HepG2 (cell line): ENCODE measurements around the gene ABCA2. TPM values are rescaled to one million over a fixed set of nuclear protein-coding genes. Genes with fewer than 3 reads are reported as not detected.

Experiments used
- BORCS8-MEF2B ChIP-seq: sonication (generic); formaldehyde crosslinking; IDR thresholded peaks from 2 replicates; pipeline ENCODE4 v1.8.0; 2022; ENCODE audit warnings: mild to moderate bottlenecking, missing genetic modification reagents
- DNMT1 ChIP-seq: sonication (generic); formaldehyde crosslinking; IDR thresholded peaks from 2 replicates; pipeline ENCODE4 v1.5.1; 2020; ENCODE audit warnings: mild to moderate bottlenecking, missing genetic modification reagents
- DRAP1 ChIP-seq: IDR thresholded peaks from 2 replicates; pipeline ENCODE4 v1.6.1; 2016; ENCODE audit warnings: missing genetic modification reagents, missing compliant biosample characterization
- EEA1 ChIP-seq: sonication (generic); formaldehyde crosslinking; IDR thresholded peaks from 2 replicates; pipeline ENCODE4 v1.5.1; 2020; ENCODE audit warnings: mild to moderate bottlenecking, missing genetic modification reagents, borderline replicate concordance
- GATAD2A ChIP-seq: IDR thresholded peaks from 2 replicates; pipeline ENCODE4 v1.6.1; 2016
- HES4 ChIP-seq: sonication (generic); formaldehyde crosslinking; IDR thresholded peaks from 2 replicates; pipeline ENCODE4 v1.9.0; 2021; ENCODE audit warnings: mild to moderate bottlenecking, missing genetic modification reagents, borderline replicate concordance
- IRF2 ChIP-seq: IDR thresholded peaks from 2 replicates; pipeline ENCODE4 v1.6.1; 2018; ENCODE audit warnings: missing genetic modification reagents, missing compliant biosample characterization
- KAT7 ChIP-seq: IDR thresholded peaks from 2 replicates; pipeline ENCODE4 v1.6.1; 2018; ENCODE audit warnings: borderline replicate concordance, missing compliant biosample characterization
- KLF15 ChIP-seq: sonication (generic); formaldehyde crosslinking; IDR thresholded peaks from 2 replicates; pipeline ENCODE4 v1.8.1; 2023; ENCODE audit warnings: borderline replicate concordance, mild to moderate bottlenecking, inconsistent platforms, missing genetic modification reagents, mixed read lengths
- NCOA5 ChIP-seq: sonication (generic); formaldehyde crosslinking; IDR thresholded peaks from 2 replicates; pipeline ENCODE4 v1.4.0; 2020; ENCODE audit warnings: missing genetic modification reagents
- NFE2 ChIP-seq: sonication (generic); formaldehyde crosslinking; IDR thresholded peaks from 2 replicates; pipeline ENCODE4 v1.4.0; 2020; ENCODE audit warnings: missing genetic modification reagents
- PAWR ChIP-seq: sonication (generic); formaldehyde crosslinking; IDR thresholded peaks from 2 replicates; pipeline ENCODE4 v1.4.0; 2020; ENCODE audit warnings: missing genetic modification reagents, mild to moderate bottlenecking, borderline replicate concordance
- PHF8 ChIP-seq: sonication (generic); formaldehyde crosslinking; IDR thresholded peaks from 2 replicates; pipeline ENCODE4 v1.5.0; 2020; ENCODE audit warnings: missing genetic modification reagents
- SATB2 ChIP-seq: sonication (generic); formaldehyde crosslinking; IDR thresholded peaks from 2 replicates; pipeline ENCODE4 v1.5.0; 2020; ENCODE audit warnings: missing genetic modification reagents
- TOPORS ChIP-seq: sonication (generic); formaldehyde crosslinking; IDR thresholded peaks from 2 replicates; pipeline ENCODE4 v1.8.0; 2023; ENCODE audit warnings: mild to moderate bottlenecking, missing genetic modification reagents
- TRAFD1 ChIP-seq: sonication (generic); formaldehyde crosslinking; IDR thresholded peaks from 2 replicates; pipeline ENCODE4 v1.5.1; 2020; ENCODE audit warnings: missing genetic modification reagents, mild to moderate bottlenecking, borderline replicate concordance
- ZFP1 ChIP-seq: IDR thresholded peaks from 2 replicates; pipeline ENCODE4 v1.6.1; 2016
- ZFY ChIP-seq: sonication (generic); formaldehyde crosslinking; IDR thresholded peaks from 2 replicates; pipeline ENCODE4 v1.4.0; 2020; ENCODE audit warnings: missing genetic modification reagents
- ZNF138 ChIP-seq: sonication (generic); formaldehyde crosslinking; IDR thresholded peaks from 2 replicates; pipeline ENCODE4 v1.5.0; 2020; ENCODE audit warnings: mild to moderate bottlenecking, low read depth, missing genetic modification reagents
- ZNF205 ChIP-seq: IDR thresholded peaks from 2 replicates; pipeline ENCODE4 v1.6.1; 2018; ENCODE audit warnings: missing biosample characterization, missing genetic modification reagents
- ZNF550 ChIP-seq: sonication (generic); formaldehyde crosslinking; IDR thresholded peaks from 2 replicates; pipeline ENCODE4 v1.4.0; 2020; ENCODE audit warnings: mild to moderate bottlenecking, missing genetic modification reagents, borderline replicate concordance
- ZNF567 ChIP-seq: sonication (generic); formaldehyde crosslinking; IDR thresholded peaks from 2 replicates; pipeline ENCODE4 v1.8.1; 2023; ENCODE audit warnings: mild to moderate bottlenecking, missing genetic modification reagents, borderline replicate concordance
- ZNF709 ChIP-seq: sonication (generic); formaldehyde crosslinking; IDR thresholded peaks from 2 replicates; pipeline ENCODE4 v1.5.0; 2020; ENCODE audit warnings: mild to moderate bottlenecking, missing genetic modification reagents
- ZNF747 ChIP-seq: sonication (generic); formaldehyde crosslinking; IDR thresholded peaks from 2 replicates; pipeline ENCODE4 v1.8.1; 2023; ENCODE audit warnings: missing genetic modification reagents, mild to moderate bottlenecking, borderline replicate concordance
- ZNF776 ChIP-seq: sonication (generic); formaldehyde crosslinking; IDR thresholded peaks from 2 replicates; pipeline ENCODE4 v1.4.0; 2020; ENCODE audit warnings: mild to moderate bottlenecking, missing genetic modification reagents
- polyA plus RNA-seq, 8 experiments: library from polyadenylated mRNA; depleted of rRNA in 3 of 8; stranded (reverse) in 7 of 8; unstranded in 1 of 8; fragments of >200 nt; fragmentation: Illumina TruSeq in 4 of 8; extraction: Trizol in 4 of 8; gene quantifications; 2 replicates each; pipeline versions ENCODE4 v1.2.1 to v1.2.3, GENCODE V29; 2011 to 2016; ENCODE audit warnings: low read depth in 4 of 8, missing spikeins in 1 of 8, mixed read lengths in 1 of 8; ENCODE audit not compliant: insufficient read depth in 1 of 8
- total RNA-seq, 5 experiments: library from RNA; depleted of rRNA; stranded (reverse); fragments of >200 nt; fragmentation: Illumina TruSeq; extraction: Trizol; gene quantifications; 2 replicates each; pipeline ENCODE4 v1.2.3, GENCODE V29; 2016; ENCODE audit warnings: low read depth in 1 of 5
- TF ChIP-seq, protein P1 (sequence below): sonication (generic); formaldehyde crosslinking; IDR thresholded peaks from 2 replicates; pipeline ENCODE4 v1.4.0; 2020; ENCODE audit warnings: missing genetic modification reagents
- TF ChIP-seq, protein P2 (sequence below): IDR thresholded peaks from 2 replicates; pipeline ENCODE4 v1.6.1; 2012; ENCODE audit warnings: inconsistent platforms

ABCA2 gene
- total and polyA plus RNA-seq, 2 of the 13 experiments (the other 11 are each of a cell fraction or from before 2014, with no cell fraction given) = 2.9 to 19.2 TPM

DNA sequence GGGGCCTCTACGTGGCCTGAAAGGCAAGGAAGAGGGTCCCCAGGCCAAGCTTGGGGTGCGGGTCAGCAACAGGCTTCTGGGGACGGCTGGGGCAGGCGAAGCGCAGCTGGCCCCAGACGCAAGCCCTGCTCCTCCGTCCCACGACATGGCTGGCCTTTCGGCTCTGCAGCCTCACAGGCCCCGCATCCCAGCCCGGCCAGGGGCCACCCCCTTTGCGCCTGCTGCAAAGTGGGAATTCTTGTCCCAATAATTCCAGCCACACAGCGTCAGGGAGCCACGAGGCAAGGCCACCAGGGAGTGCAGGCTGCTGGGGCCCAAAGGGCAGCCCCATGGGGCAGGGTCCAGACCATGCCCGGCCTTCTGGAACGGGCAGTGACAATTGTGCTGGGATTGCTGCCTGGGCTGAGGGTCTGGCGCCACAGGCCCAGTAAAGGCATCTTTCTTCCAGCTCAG is 26.9 kb upstream of the ABCA2 start (continued):
- no peak for TF ChIP-seq PAWR (CRISPR knock-in tag)
- no peak for TF ChIP-seq ZNF138
- TF ChIP-seq ZNF747 (CRISPR knock-in tag) = no peak
- no peak for TF ChIP-seq GATAD2A (CRISPR knock-in tag)
- no peak; the same call in 1 of the 2 replicates for TF ChIP-seq DRAP1 (CRISPR knock-in tag)
- no peak for TF ChIP-seq DNMT1 (CRISPR knock-in tag)
- TF ChIP-seq NFE2 (CRISPR knock-in tag) = no peak
- TF ChIP-seq PHF8 (CRISPR knock-in tag) = peak; percentile 59
- peak; percentile 85; the same call in 1 of the 2 replicates for TF ChIP-seq TOPORS (CRISPR knock-in tag)
- no peak for TF ChIP-seq ZNF205 (CRISPR knock-in tag)
- TF ChIP-seq ZNF776 = no peak; the same call in 1 of the 2 replicates
- TF ChIP-seq SATB2 (CRISPR knock-in tag) = no peak
- TF ChIP-seq ZNF550 (CRISPR knock-in tag) = no peak
- TF ChIP-seq, protein P1, sequence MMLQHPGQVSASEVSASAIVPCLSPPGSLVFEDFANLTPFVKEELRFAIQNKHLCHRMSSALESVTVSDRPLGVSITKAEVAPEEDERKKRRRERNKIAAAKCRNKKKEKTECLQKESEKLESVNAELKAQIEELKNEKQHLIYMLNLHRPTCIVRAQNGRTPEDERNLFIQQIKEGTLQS = no peak
- peak; percentile 89 for TF ChIP-seq ZFY (CRISPR knock-in tag)
- TF ChIP-seq HES4 = no peak
- no peak for TF ChIP-seq KAT7 (CRISPR knock-in tag)
- no peak; the same call in 1 of the 2 replicates for TF ChIP-seq ZNF709
- TF ChIP-seq ZFP1 = 0 out of 2 replicates have a peak, but pooled peaks have one; percentile 24
- no peak for TF ChIP-seq ZNF567 (CRISPR knock-in tag)
- TF ChIP-seq, protein P2, sequence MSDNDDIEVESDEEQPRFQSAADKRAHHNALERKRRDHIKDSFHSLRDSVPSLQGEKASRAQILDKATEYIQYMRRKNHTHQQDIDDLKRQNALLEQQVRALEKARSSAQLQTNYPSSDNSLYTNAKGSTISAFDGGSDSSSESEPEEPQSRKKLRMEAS = peak; percentile 80
- TF ChIP-seq IRF2 = no peak
- TF ChIP-seq NCOA5 (CRISPR knock-in tag) = peak; percentile 24; the same call in 1 of the 2 replicates
- TF ChIP-seq TRAFD1 (CRISPR knock-in tag) = no peak
- no peak for TF ChIP-seq EEA1 (CRISPR knock-in tag)
- TF ChIP-seq BORCS8-MEF2B (CRISPR knock-in tag) = 0 out of 2 replicates have a peak, but pooled peaks have one; percentile 3
- TF ChIP-seq KLF15 (CRISPR knock-in tag) = 0 out of 2 replicates have a peak, but pooled peaks have one; percentile 77
